Measurements from ENCODE around the gene MROH2A.

MROH2A gene

DNA sequence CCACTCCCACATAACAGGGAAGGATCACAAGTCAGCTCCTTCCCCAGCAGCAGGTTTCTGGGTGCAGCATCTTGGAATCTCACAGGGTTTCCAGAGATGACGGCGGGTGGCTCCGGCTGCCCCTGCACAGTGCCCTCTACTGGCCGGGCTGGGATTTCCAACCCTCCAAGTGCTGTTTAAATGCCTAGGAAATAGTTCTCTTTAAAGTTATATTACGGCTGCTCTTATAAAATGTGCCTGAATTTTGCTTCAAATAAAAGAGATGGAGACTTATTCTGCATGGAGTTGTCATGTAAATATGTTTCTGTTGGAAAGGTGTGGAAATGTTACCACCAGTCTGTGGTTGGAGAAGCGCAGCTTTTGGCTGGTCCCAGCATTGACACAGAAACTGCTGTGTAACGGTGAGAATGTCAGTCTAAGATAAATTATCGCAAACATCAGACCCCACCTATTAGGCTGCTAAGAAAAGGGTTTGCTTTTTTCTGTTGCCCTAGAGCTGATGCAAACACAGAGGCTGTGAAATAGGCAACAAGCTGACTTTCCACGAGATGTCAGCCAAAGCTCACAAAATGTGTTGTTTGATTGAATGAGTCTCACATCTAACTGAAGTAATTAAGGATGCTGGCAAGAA, 79.5 kb downstream of the MROH2A start:
- DNase-seq (ENCODE audit: low spot score) = no peak
- TF ChIP-seq, protein P1, sequence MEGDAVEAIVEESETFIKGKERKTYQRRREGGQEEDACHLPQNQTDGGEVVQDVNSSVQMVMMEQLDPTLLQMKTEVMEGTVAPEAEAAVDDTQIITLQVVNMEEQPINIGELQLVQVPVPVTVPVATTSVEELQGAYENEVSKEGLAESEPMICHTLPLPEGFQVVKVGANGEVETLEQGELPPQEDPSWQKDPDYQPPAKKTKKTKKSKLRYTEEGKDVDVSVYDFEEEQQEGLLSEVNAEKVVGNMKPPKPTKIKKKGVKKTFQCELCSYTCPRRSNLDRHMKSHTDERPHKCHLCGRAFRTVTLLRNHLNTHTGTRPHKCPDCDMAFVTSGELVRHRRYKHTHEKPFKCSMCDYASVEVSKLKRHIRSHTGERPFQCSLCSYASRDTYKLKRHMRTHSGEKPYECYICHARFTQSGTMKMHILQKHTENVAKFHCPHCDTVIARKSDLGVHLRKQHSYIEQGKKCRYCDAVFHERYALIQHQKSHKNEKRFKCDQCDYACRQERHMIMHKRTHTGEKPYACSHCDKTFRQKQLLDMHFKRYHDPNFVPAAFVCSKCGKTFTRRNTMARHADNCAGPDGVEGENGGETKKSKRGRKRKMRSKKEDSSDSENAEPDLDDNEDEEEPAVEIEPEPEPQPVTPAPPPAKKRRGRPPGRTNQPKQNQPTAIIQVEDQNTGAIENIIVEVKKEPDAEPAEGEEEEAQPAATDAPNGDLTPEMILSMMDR (conservative IDR thresholded peaks at IDR 0.05; ENCODE audit: low read depth) = peak; percentile 28; the same call in 1 of the 2 replicates
- ChIA-PET POLR2A (ENCODE audit: low non-redundant PET) (no interaction called here), CTCF (interaction anchor here (0.6 kb wide), 4 partner anchors 10 to 1739 kb away, joined by 3 to 6 read pairs (median 4); partner anchors contain the start of gene MSL3B)
- H3K27ac ChIP-seq = no peak overlapping the region

DNA sequence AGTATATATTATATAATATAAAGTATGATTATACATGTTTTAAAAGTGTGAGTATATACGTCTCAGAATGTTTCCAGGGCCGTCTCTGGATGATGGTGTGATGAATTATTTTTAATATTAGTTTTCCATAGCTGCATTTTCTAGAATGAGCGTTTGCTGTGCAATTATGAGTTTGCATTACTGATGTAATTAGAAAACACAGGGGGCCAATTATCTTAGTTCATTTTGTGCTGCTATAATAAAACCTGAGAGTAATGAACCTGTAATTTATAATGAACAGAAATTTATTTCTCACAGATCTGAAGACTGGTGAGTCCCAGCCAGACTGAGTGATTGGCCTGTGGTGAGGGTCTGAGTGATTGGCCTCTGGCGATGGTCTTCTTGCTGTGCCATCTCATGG, 80.2 kb downstream of the MROH2A start:
- H3K27ac ChIP-seq = no peak overlapping the region
- POLR2A ChIA-PET (ENCODE audit: low non-redundant PET) = no interaction called here
- CTCF ChIA-PET = interaction anchor here (0.6 kb wide), 1 partner anchor 85 kb away, joined by 4 read pairs; no protein-coding TSS in a partner anchor
- TF ChIP-seq, protein P1 (conservative IDR thresholded peaks at IDR 0.05; ENCODE audit: low read depth) = no peak
- no peak for DNase-seq (ENCODE audit: low spot score)

DNA sequence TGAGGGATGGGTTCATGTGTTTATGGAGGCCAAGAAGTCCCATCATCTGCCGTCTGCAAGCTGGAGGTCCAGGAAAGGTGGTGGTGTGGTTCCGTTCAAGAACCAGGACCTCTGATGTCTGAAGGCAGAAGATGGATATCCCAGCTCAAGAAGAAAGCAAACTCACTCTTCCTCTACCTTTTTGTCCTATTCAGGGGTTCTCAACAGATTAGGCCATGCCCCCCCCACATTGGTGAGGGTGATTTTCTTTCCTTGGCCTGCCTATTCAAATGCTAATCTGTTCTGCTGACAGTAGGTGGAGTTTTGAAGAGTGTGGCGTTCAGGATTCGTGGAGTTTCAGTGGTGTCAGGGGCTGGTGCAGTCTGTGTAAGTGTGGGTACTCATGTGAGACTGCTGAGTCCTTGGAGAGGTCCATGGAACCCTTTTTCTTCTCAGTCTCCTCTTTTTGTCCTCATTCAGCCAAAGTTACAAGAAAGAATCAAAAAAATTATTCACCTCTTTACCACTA, 84.2 kb downstream of the MROH2A start:
- no peak overlapping the region for H3K27ac ChIP-seq
- ChIA-PET CTCF (no interaction called here), POLR2A (ENCODE audit: low non-redundant PET) (no interaction called here)
- no peak for DNase-seq (ENCODE audit: low spot score)
- TF ChIP-seq, protein P1 (conservative IDR thresholded peaks at IDR 0.05; ENCODE audit: low read depth) = no peak

DNA sequence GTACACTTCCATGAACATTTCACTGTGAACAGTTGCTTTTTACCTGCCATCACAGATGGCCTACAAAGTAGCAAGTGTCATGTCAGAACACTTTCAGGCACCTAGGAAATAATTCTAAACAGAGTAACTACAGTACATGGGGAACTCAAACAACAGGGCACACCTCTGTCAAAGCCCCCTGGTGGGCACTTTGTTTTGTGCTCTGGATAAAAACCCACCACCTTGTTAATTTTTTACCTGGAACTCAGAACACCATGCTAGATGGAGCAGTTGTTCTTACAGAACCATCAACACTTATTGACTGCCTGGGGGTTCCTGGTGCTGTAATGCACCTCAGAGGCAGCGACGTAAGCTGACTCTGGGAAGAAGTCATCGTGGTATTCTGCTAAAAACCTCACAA, 87.7 kb downstream of the MROH2A start:
- ChIA-PET CTCF (interaction anchor here (0.6 kb wide), 2 partner anchors 12 to 1576 kb away, joined by 3 to 4 read pairs; no protein-coding TSS in a partner anchor), POLR2A (ENCODE audit: low non-redundant PET) (no interaction called here)
- no peak overlapping the region for H3K27ac ChIP-seq
- DNase-seq (ENCODE audit: low spot score) = no peak
- TF ChIP-seq, protein P1 (conservative IDR thresholded peaks at IDR 0.05; ENCODE audit: low read depth) = no peak

DNA sequence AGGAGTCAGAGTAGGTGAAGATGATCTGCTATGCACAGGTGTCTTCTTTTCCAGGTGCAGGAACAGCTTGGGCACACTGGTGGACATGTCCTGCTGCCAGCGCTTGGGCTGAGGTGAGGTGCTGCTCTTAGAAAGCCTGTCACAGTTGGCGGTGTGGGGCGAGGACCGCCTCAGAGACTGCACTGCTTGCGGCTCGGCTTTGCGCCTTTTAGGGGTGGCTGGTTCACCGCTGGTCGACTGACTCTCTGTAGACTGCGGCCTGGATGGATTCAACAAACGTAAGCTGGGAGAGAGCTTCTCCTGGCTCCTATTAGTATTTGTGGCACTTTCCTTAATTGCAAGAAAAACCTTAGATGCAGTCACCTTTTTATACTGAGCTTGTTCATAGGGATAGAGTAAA, 88.3 kb downstream of the MROH2A start:
- POLR2A ChIA-PET (ENCODE audit: low non-redundant PET) = no interaction called here

DNA sequence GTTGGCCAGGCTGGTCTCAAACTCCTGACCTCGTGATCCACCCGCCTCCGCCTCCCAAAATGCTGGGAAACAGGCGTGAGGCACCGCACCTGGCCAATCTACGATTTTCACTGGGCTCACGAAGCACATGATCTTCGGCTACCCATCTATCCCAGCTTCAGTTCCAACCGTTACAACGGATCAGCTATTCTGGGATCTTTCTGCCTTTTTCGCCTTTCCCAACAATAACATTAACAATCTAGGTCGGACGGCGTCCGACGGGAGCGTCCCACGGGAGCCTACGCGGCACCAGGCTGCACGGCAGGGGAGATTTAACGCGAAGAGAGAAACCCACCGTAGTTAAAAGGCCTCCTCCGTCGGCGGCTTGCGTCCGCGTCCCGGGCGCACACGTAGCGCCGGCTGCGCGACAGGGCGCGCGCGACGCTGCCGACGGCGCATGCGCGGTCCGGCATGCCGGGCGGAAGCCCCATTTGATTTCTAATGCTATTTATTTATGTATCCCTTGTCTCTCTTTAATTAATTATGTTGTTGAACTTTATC, 89.9 kb downstream of the MROH2A start, which contains the start of gene MSL3B:
Gene MSL3B (minus strand): TSS at position 394 of the 540 bp plus-strand sequence.
- ChIA-PET POLR2A (ENCODE audit: low non-redundant PET) (interaction anchor here (0.6 kb wide), 1 partner anchor 331 kb away, joined by 4 read pairs; no protein-coding TSS in a partner anchor), CTCF (interaction anchor here (0.7 to 1.6 kb wide), 3 partner anchors 11 to 394 kb away, joined by 3 to 6 read pairs (median 5); no protein-coding TSS in a partner anchor)
- DNase-seq (ENCODE audit: low spot score) = peak; percentile 72
- peak within 1 kb of the TSS; percentile 72 for H3K27ac ChIP-seq
- TF ChIP-seq, protein P1 (conservative IDR thresholded peaks at IDR 0.05; ENCODE audit: low read depth) = no peak

More for the DNA sequence above, 88.3 kb downstream of the MROH2A start:
- CTCF ChIA-PET = interaction anchor here (0.6 to 1.6 kb wide), 2 partner anchors 9 to 1577 kb away, joined by 4 to 6 read pairs; no protein-coding TSS in a partner anchor
- TF ChIP-seq, protein P1 (conservative IDR thresholded peaks at IDR 0.05; ENCODE audit: low read depth) = no peak
- no peak for DNase-seq (ENCODE audit: low spot score)
- no peak overlapping the region for H3K27ac ChIP-seq

Measured in RWPE1 (cell line).